K562 (cell line): Measurements from ENCODE around the gene IL10. TPM values are rescaled to one million over a fixed set of nuclear protein-coding genes. Genes with fewer than 3 reads are reported as not detected.

Experiments used
- ATAC-seq: fragments of 200-7000 bp; cut with Tn5 transposase; 3 replicates; pipeline ENCODE4 v1.9.1; 2020; ENCODE audit warnings: moderate library complexity
- BruUV-seq: library from RNA; stranded (reverse); fragments of 400-500 nt; replicated peaks from 2 replicates; lab custom pipeline; 2021; lab: Mats Ljungman, UMichigan
- CTCF ChIA-PET: fragments of 300-600 bp; formaldehyde crosslinking; extraction: SDS; loops from one replicate; lab custom pipeline; 2021; ENCODE audit warnings: low intra/inter-chr PET ratio; lab: Yijun Ruan, JAX
- POLR2A ChIA-PET: fragments of 300-600, 350-650 bp; sonication (Branson Sonifier 250); formaldehyde crosslinking; extraction: SDS; loops from one replicate; lab custom pipeline; 2021; ENCODE audit warnings: antibody characterized with exemption, inconsistent platforms; lab: Yijun Ruan, JAX
- DNase-seq, 4 experiments: peaks; one replicate each; pipeline versions ENCODE4 v3.0.0 to v3.0.0-alpha.2; 2011 to 2018; ENCODE audit warnings: low spot score in 3 of 4, mixed read lengths in 3 of 4; ENCODE audit errors: extremely low read depth in 1 of 4
- FAIRE-seq: peaks from 2 replicates; lab custom pipeline; 2011; peaks lifted over from hg19 to GRCh38; lab: Jason Lieb, UNC
- H2AFZ ChIP-seq: 2 replicates; pipeline ENCODE4 v1.6.0; 2011; ENCODE audit warnings: low read depth, low read length, control low read depth, inconsistent platforms
- H3K27ac ChIP-seq: fragments of 200-600 bp; 3 replicates; pipeline ENCODE4 v1.8.0; 2011; ENCODE audit warnings: low read depth, mild to moderate bottlenecking, control low read depth, inconsistent platforms, low read length, moderate library complexity, mixed read lengths; ENCODE audit errors: extremely low read depth
- H3K27me3 ChIP-seq, 2 experiments: fragments of 300-600 bp in 1 of 2; 2 replicates in 1 of 2; 3 replicates in 1 of 2; pipeline versions ENCODE4 v1.6.0 to v1.8.0; 2011; ENCODE audit warnings: inconsistent platforms in 2 of 2, low read length in 2 of 2, mild to moderate bottlenecking in 1 of 2, mixed read lengths in 1 of 2, moderate library complexity in 1 of 2; ENCODE audit not compliant: control insufficient read depth in 2 of 2, insufficient read depth in 2 of 2
- H3K36me3 ChIP-seq: fragments of 300-600 bp; 3 replicates; pipeline ENCODE4 v1.8.0; 2011; ENCODE audit warnings: mild to moderate bottlenecking, low read length, inconsistent platforms; ENCODE audit not compliant: control insufficient read depth, insufficient read depth
- H3K4me1 ChIP-seq, 2 experiments: fragments of 200-600 bp in 1 of 2; replicated peaks in 1 of 2; 2 replicates in 1 of 2; 3 replicates in 1 of 2; pipeline versions ENCODE4 v1.5.1 to v1.8.0; 2011; ENCODE audit warnings: inconsistent platforms in 2 of 2, low read length in 2 of 2, mild to moderate bottlenecking in 1 of 2, mixed read lengths in 1 of 2, moderate library complexity in 1 of 2; ENCODE audit not compliant: control insufficient read depth in 2 of 2, insufficient read depth in 2 of 2
- H3K4me2 ChIP-seq: 2 replicates; pipeline ENCODE4 v1.6.1; 2011; ENCODE audit warnings: low read length, control low read depth, inconsistent platforms, mixed read lengths; ENCODE audit not compliant: insufficient read depth
- H3K4me3 ChIP-seq: fragments of 200-600 bp; sonication (generic), shearing (Covaris generic); 2 replicates; pipeline ENCODE4 v1.5.1; 2016; ENCODE audit warnings: control low read depth, inconsistent platforms
- H3K79me2 ChIP-seq: fragments of 200-600 bp; 3 replicates; pipeline ENCODE4 v1.8.0; 2011; ENCODE audit warnings: low read length, inconsistent platforms; ENCODE audit not compliant: control insufficient read depth, insufficient read depth
- H3K9ac ChIP-seq, 2 experiments: 2 replicates each; pipeline versions ENCODE4 v1.6.0 to v1.6.1; 2011; ENCODE audit warnings: low read depth in 2 of 2, low read length in 2 of 2, control low read depth in 1 of 2, inconsistent platforms in 1 of 2, mild to moderate bottlenecking in 1 of 2, mixed read lengths in 1 of 2; ENCODE audit not compliant: insufficient read depth in 1 of 2
- H3K9me1 ChIP-seq: one replicate; pipeline ENCODE4 v1.6.0; 2011; ENCODE audit warnings: inconsistent platforms, mild to moderate bottlenecking, low read length, moderate library complexity; ENCODE audit not compliant: control insufficient read depth, insufficient read depth
- H3K9me3 ChIP-seq: replicated peaks from 2 replicates; pipeline ENCODE4 v1.5.1; 2011; ENCODE audit warnings: low read depth, low read length, inconsistent platforms; ENCODE audit not compliant: control insufficient read depth, insufficient read depth
- H4K20me1 ChIP-seq: replicated peaks from 2 replicates; pipeline ENCODE4 v1.6.1; 2011; ENCODE audit warnings: low read length, inconsistent platforms, mixed read lengths; ENCODE audit not compliant: control insufficient read depth, insufficient read depth
- BRF2 ChIP-seq: IDR thresholded peaks from 3 replicates; pipeline ENCODE4 v1.6.1; 2011; ENCODE audit warnings: borderline replicate concordance, mild to moderate bottlenecking; ENCODE audit not compliant: insufficient read length, insufficient read depth
- CGGBP1 ChIP-seq: fragments of 250-450 bp; sonication (Bioruptor Pico); IDR thresholded peaks from 2 replicates; pipeline ENCODE4 v1.9.0; 2021; ENCODE audit warnings: mild to moderate bottlenecking
- HINFP ChIP-seq: fragments of 450-650 bp; conservative IDR thresholded peaks from 2 replicates; pipeline ENCODE4 v1.6.1; 2016; ENCODE audit warnings: missing genetic modification characterization, low read depth, mild to moderate bottlenecking, control low read depth, missing compliant biosample characterization
- MAFG ChIP-seq: fragments of 450-650 bp; conservative IDR thresholded peaks from 2 replicates; pipeline ENCODE4 v1.6.1; 2016; ENCODE audit warnings: missing genetic modification characterization, missing compliant biosample characterization
- NFIC ChIP-seq: fragments of 450-650 bp; IDR thresholded peaks from 2 replicates; pipeline ENCODE4 v1.6.1; 2017; ENCODE audit warnings: mild to moderate bottlenecking, inconsistent platforms
- PBX2 ChIP-seq, 2 experiments: IDR thresholded peaks in 1 of 2; conservative IDR thresholded peaks in 1 of 2; 2 replicates each; pipeline ENCODE4 v1.6.1; 2016; ENCODE audit warnings: low read depth in 2 of 2, mild to moderate bottlenecking in 1 of 2, missing compliant biosample characterization in 1 of 2, missing genetic modification characterization in 1 of 2, moderate library complexity in 1 of 2
- PCBP1 ChIP-seq: fragments of 200-400 bp; formaldehyde crosslinking; IDR thresholded peaks from 2 replicates; pipeline ENCODE4 v1.6.1; 2018; ENCODE audit warnings: mild to moderate bottlenecking, low read depth, low read length; ENCODE audit not compliant: poor library complexity, severe bottlenecking
- RCOR1 ChIP-seq, 2 experiments: IDR thresholded peaks; 2 replicates each; pipeline ENCODE4 v1.6.1; 2012; ENCODE audit warnings: low read depth in 2 of 2, low read length in 2 of 2, borderline replicate concordance in 1 of 2, improper control_type of control experiment in 1 of 2
- SMAD1 ChIP-seq: fragments of 150-350 bp; IDR thresholded peaks from 2 replicates; pipeline ENCODE4 v1.6.1; 2014; ENCODE audit warnings: low read length, low read depth; ENCODE audit not compliant: partially characterized antibody
- WGBS: fragments of 100-300 bp; shearing (Covaris generic); methylation state at CpG from one replicate; pipeline ENCODE4 v1.1.6; 2016; ENCODE audit warnings: low coverage, mixed read lengths; ENCODE audit not compliant: insufficient coverage; ENCODE audit errors: missing lambda C conversion rate; 5-methylcytosine and 5-hydroxymethylcytosine counted together
- in situ Hi-C: fragments of 300-500 bp; cut with MboI; formaldehyde crosslinking; loops from 4 replicates; pipeline ENCODE4 v1.15.0; 2018; ENCODE audit warnings: inconsistent platforms, mixed read lengths
- intact Hi-C: fragments of 100-400 bp; cut with micrococcal nuclease; formaldehyde crosslinking; loops from 2 replicates; pipeline ENCODE4 v1.14.2; 2022
- polyA plus RNA-seq, 8 experiments: library from polyadenylated mRNA; depleted of rRNA in 4 of 8; stranded (reverse) in 5 of 8; unstranded in 3 of 8; fragments of >200 nt; fragmentation: Nextera tagmentation in 2 of 8; fragmentation: Illumina TruSeq in 1 of 8; extraction: Ambion mirVana in 2 of 8; extraction: Trizol in 1 of 8; gene quantifications; 2 replicates each; pipeline versions ENCODE4 v1.2.1 to v1.2.3, GENCODE V29; 2011 to 2014; ENCODE audit warnings: inconsistent platforms in 1 of 8, missing spikeins in 1 of 8
- total RNA-seq, 7 experiments: library from RNA; depleted of rRNA in 6 of 7; stranded (reverse); fragments of >200 nt in 6 of 7; fragmentation: Illumina TruSeq in 2 of 7; extraction: Trizol in 2 of 7; gene quantifications; 2 replicates each; pipeline versions ENCODE4 v1.2.1 to v1.2.3, GENCODE V29; 2011 to 2021; ENCODE audit warnings: low replicate concordance in 1 of 7

Gene IL10
- total and polyA plus RNA-seq, 9 of the 15 experiments (the other 6 are each of a cell fraction or from before 2014, with no cell fraction given) = 0.29 TPM; not detected in 8

GRCh38 chr1:206816390-206817287, 44.3 kb upstream of the IL10 start (continued):
- no peak for TF ChIP-seq BRF2
- TF ChIP-seq SMAD1 = no peak

- BruUV-seq = no TSS peak
- Histone ChIP-seq H3K27ac (no peak overlapping the region; the same call in 2 of the 3 replicates), H3K4me3 (no peak overlapping the region), H3K36me3 (no peaks in the 10 kb centered on the region), H3K9me1 (no peaks in the 10 kb centered on the region), H2AFZ (peak overlapping the region; percentile 37; the same call in 1 of the 2 replicates), H3K4me2 (no peak overlapping the region), H3K27me3 (no peaks in the 10 kb centered on the region), H3K4me1 (peaks cover 0 to 30% of the 10 kb centered on the region in 2 experiments; a peak in 4 of 5 replicates), H3K9me3 (peaks cover 8% of the 10 kb centered on the region; the same call in 1 of the 2 replicates), H3K79me2 (no peaks in the 10 kb centered on the region), H4K20me1 (no peaks in the 10 kb centered on the region), H3K9ac (no peak overlapping the region)
- intact Hi-C loops = loop anchor here (10.0 kb wide), 1 partner anchor 260 kb away; no protein-coding TSS in a partner anchor
- ATAC-seq (no peak), FAIRE-seq (peak; percentile 19), DNase-seq (peak in 1 of 4 experiments; percentile 33)
- ChIA-PET CTCF (interaction anchor here (0.5 kb wide), 1 partner anchor 257 kb away, joined by 3 read pairs; no protein-coding TSS in a partner anchor), POLR2A (interaction anchor here (0.6 kb wide), 2 partner anchors 316 to 338 kb away, joined by 3 read pairs; no protein-coding TSS in a partner anchor)
- in situ Hi-C loops = no loop called here
- TF ChIP-seq PCBP1 (no peak), NFIC (peak; percentile 38; the same call in 1 of the 2 replicates), PBX2 (CRISPR knock-in tag; IDR thresholded peaks at IDR 0.05; ENCODE audit: low read depth) (no peak), PBX2 (tag; conservative IDR thresholded peaks at IDR 0.05; ENCODE audit: low read depth) (peak; percentile 47; the same call in 1 of the 2 replicates), RCOR1 (IDR thresholded peaks at IDR 0.05; ENCODE audit: borderline replicate concordance in 1 of 2, low read depth in 2 of 2, low read length in 2 of 2) (0 out of 4 replicates have a peak, but pooled peaks of 1 of the 2 experiments have one; percentile 24), MAFG (0 out of 2 replicates have a peak, but pooled peaks have one; percentile 20), HINFP (0 out of 2 replicates have a peak, but pooled peaks have one; percentile 5), CGGBP1 (CRISPR knock-in tag) (no peak)
- 25% methylated on average over 2 of the region's 2 CpGs for WGBS
These were observed 42.5 kb upstream of the IL10 start for GRCh38 chr1:206814716-206815341.
